H1 (cell line): ENCODE data around the gene SAFB. TPM values are rescaled to one million over a fixed set of nuclear protein-coding genes. Genes with fewer than 3 reads are reported as not detected.

Experiments used
- ATF2 ChIP-seq: IDR thresholded peaks from 2 replicates; pipeline ENCODE4 v1.6.1; 2012; ENCODE audit warnings: low read length, inconsistent platforms
- BCL11A ChIP-seq, 2 experiments: IDR thresholded peaks; one replicate each; pipeline ENCODE4 v1.6.1; 2011; ENCODE audit warnings: low read depth in 2 of 2, low read length in 2 of 2, mild to moderate bottlenecking in 2 of 2
- EGR1 ChIP-seq: IDR thresholded peaks from 2 replicates; pipeline ENCODE4 v1.6.1; 2011; ENCODE audit warnings: low read depth, low read length, borderline replicate concordance
- JUN ChIP-seq: IDR thresholded peaks from 2 replicates; pipeline ENCODE4 v1.6.1; 2011; ENCODE audit warnings: low read depth, mild to moderate bottlenecking, improper control_type of control experiment, low read length
- KDM5A ChIP-seq: fragments of 200-600 bp; IDR thresholded peaks from 2 replicates; pipeline ENCODE4 v1.7.1; 2012; ENCODE audit warnings: mild to moderate bottlenecking, low read length, inconsistent platforms, mixed read lengths
- POLR2AphosphoS5 ChIP-seq: IDR thresholded peaks from 2 replicates; pipeline ENCODE4 v1.6.1; 2011; ENCODE audit warnings: low read depth, low read length
- RFX5 ChIP-seq: IDR thresholded peaks from 2 replicates; pipeline ENCODE4 v1.6.1; 2011; ENCODE audit warnings: low read depth, low read length, improper control_type of control experiment, borderline replicate concordance
- SAP30 ChIP-seq: fragments of 300-600 bp; sonication (generic); IDR thresholded peaks from 2 replicates; pipeline ENCODE4 v1.7.1; 2012; ENCODE audit warnings: low read length, moderate library complexity, mild to moderate bottlenecking, inconsistent platforms; ENCODE audit not compliant: insufficient read depth, insufficient replicate concordance
- polyA plus RNA-seq, 7 experiments: library from polyadenylated mRNA; depleted of rRNA in 3 of 7; stranded (reverse) in 5 of 7; unstranded in 2 of 7; fragments of >200 nt in 5 of 7; fragments of 200-250 nt in 2 of 7; gene quantifications; 1 replicate in 5 of 7; 2 replicates in 1 of 7; 4 replicates in 1 of 7; pipeline versions ENCODE4 v1.2.1 to v1.2.3, GENCODE V29; 2011 to 2013; ENCODE audit warnings: missing spikeins in 2 of 7, mixed read lengths in 2 of 7
- total RNA-seq: library from RNA; stranded (reverse); fragmentation: NEBNext Ultra II Directional; extraction: Animal tissue kit (Norgen Biotek cat#: 25700); gene quantifications from 2 replicates; pipeline ENCODE4 v1.2.1, GENCODE V29; 2021

Gene SAFB
- total and polyA plus RNA-seq, 2 of the 8 experiments (the other 6 are each of a cell fraction or from before 2014, with no cell fraction given) = 27.0 to 110 TPM

DNA sequence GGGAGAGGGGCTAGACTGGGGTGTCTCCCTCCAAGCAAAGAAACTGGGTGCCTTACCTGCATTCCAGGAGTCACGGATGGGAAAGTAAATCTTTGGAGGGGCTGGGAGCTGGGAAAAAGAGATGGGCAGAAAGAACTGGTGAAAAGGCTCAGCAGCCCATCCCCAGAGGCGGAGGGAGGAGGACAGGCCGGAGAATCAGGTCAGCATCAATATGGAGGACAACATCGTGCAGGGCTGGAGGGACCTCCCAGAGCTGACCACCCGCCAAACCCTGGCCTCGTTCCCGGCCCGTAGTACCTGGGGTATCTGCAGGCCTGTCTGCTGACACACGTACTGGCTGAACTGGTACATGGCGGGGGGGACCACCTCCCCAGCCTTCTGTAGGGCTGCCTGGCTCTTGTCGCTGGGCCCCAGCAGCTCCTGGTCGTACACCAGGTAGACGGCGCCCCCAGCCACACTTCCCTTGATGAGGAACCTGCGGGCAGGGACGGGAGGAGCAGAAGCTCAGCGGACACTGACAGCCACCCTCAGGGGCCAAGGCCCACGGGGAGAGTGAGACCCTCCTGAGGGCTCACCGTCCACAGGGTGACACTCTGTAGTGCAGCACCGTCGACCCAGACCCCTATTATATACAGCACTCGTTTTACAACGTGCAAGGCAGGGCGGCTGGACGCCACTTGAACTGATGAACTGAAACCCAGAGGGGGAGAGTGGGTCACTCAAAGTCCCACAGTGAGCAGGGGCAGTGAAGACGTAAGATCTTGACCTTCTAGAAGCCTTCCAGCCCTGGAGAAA is 56.6 kb downstream of the SAFB start (continued):
- TF ChIP-seq ATF2 (no peak), JUN (no peak), KDM5A (no peak), SAP30 (no peak), EGR1 (no peak), POLR2AphosphoS5 (no peak; the same call in 1 of the 2 replicates), BCL11A (IDR thresholded peaks at IDR 0.05; ENCODE audit: low read depth in 2 of 2, low read length in 2 of 2) (no peak), RFX5 (no peak)
